ENCODE measurements around the gene QSER1.

DNA sequence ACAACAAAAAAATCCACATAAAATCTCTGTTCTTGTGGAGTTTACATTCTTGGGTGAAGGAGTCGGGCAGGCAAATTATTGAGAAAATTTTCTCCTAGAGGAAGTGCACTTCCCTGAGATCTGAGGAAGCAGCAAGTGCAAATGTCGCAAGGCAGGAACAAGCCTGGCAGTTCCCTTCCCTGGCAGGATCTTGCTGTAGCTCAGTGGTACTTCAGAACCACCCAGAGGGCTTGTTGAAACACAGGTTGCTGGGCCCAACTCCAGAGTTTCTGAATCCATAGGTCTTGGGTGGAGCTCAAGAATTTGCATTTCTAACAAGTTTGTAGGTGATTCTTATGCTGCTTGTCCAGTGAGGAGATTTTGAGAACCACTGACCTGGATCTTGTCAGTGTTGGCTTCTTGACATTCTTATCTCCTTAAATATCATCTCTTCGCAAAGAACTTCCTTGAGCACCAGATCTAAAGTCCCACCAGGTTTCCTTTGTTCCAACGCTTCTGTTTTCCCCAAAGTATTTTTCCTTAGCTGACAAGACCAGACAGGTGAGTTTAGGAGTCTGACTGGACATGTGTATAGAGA is 9.6 kb downstream of the QSER1 start:
- TF ChIP-seq, protein P1, sequence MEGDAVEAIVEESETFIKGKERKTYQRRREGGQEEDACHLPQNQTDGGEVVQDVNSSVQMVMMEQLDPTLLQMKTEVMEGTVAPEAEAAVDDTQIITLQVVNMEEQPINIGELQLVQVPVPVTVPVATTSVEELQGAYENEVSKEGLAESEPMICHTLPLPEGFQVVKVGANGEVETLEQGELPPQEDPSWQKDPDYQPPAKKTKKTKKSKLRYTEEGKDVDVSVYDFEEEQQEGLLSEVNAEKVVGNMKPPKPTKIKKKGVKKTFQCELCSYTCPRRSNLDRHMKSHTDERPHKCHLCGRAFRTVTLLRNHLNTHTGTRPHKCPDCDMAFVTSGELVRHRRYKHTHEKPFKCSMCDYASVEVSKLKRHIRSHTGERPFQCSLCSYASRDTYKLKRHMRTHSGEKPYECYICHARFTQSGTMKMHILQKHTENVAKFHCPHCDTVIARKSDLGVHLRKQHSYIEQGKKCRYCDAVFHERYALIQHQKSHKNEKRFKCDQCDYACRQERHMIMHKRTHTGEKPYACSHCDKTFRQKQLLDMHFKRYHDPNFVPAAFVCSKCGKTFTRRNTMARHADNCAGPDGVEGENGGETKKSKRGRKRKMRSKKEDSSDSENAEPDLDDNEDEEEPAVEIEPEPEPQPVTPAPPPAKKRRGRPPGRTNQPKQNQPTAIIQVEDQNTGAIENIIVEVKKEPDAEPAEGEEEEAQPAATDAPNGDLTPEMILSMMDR (IDR thresholded peaks at IDR 0.05) = no peak
- TF ChIP-seq POLR2A (IDR thresholded peaks at IDR 0.05) = no peak
